Thymus (tissue), 11 donors: ENCODE results near the gene AARS2. TPM values are rescaled to one million over a fixed set of nuclear protein-coding genes. Genes with fewer than 3 reads are reported as not detected.
"Not testable (repeated sequence)": the region's sequence is repeated elsewhere in the genome, so short reads cannot be mapped to it uniquely, and the experiment has no call there.

Experiments used
- DNase-seq, 9 donors: peaks; one replicate each; pipeline ENCODE4 v3.0.0-alpha.2; 2013; ENCODE audit warnings: low spot score in 9 of 9, low read depth in 6 of 9, missing footprints in 1 of 9
- H3K27ac ChIP-seq, 2 donors: one replicate each; pipeline ENCODE4 v1.5.1; 2013; ENCODE audit warnings: control low read depth in 1 of 2, low read depth in 1 of 2, low read length in 1 of 2, mild to moderate bottlenecking in 1 of 2, moderate library complexity in 1 of 2
- H3K27me3 ChIP-seq, 2 donors: one replicate each; pipeline ENCODE4 v1.5.1; 2013; ENCODE audit warnings: low read length in 1 of 2; ENCODE audit not compliant: control insufficient read depth in 2 of 2, insufficient read depth in 1 of 2
- H3K36me3 ChIP-seq, 2 donors: one replicate each; pipeline ENCODE4 v1.5.1; 2013; ENCODE audit warnings: low read length in 1 of 2, mild to moderate bottlenecking in 1 of 2, moderate library complexity in 1 of 2; ENCODE audit not compliant: control insufficient read depth in 2 of 2, insufficient read depth in 2 of 2
- H3K4me1 ChIP-seq, 2 donors: one replicate each; pipeline ENCODE4 v1.5.1; 2013; ENCODE audit warnings: low read length in 2 of 2; ENCODE audit not compliant: control insufficient read depth in 2 of 2, insufficient read depth in 2 of 2
- H3K4me3 ChIP-seq, 2 donors: one replicate each; pipeline ENCODE4 v1.5.1; 2013; ENCODE audit warnings: low read length in 2 of 2, control low read depth in 1 of 2, mild to moderate bottlenecking in 1 of 2
- H3K9me3 ChIP-seq, 2 donors: one replicate each; pipeline ENCODE4 v1.5.1; 2013; ENCODE audit warnings: low read length in 1 of 2, mild to moderate bottlenecking in 1 of 2; ENCODE audit not compliant: control insufficient read depth in 2 of 2, insufficient read depth in 1 of 2
- WGBS: extraction: QIAGEN DNeasy Blood & Tissue Kit; methylation state at CpG from one replicate; pipeline ENCODE4 v1.1.7; 2013; 5-methylcytosine and 5-hydroxymethylcytosine counted together
- polyA plus RNA-seq: library from polyadenylated mRNA; stranded (reverse); fragments of 200-250 nt; gene quantifications from one replicate; pipeline ENCODE4 v1.2.3, GENCODE V29; 2013
- total RNA-seq: library from RNA; stranded (reverse); fragments of 120-200 nt; gene quantifications from one replicate; pipeline ENCODE4 v1.2.4, GENCODE V29; 2013
- donor health status: healthy.

Gene AARS2
- total and polyA plus RNA-seq, 2 donors, result 5.6 to 9.8 TPM

DNA sequence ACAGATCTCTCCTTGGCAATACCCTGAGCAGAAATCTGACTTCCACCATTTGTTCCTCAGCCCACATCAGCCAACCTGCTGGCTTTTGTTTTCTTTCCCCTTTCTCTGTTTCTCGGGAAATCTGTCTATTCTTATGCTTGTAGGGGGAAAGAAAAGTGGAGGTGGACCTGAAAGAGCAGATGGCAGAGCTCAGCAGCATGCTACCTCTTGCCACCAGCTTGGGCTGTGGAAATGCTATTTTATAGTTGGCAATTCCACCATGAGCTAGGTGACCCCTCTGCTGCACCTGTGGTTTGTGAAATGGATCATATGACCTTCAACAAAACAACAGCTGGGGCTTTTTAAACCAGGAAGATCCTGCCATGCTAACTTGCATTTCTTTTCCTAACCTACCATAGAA lies 22.5 kb upstream of the AARS2 start:
- Histone ChIP-seq H3K27ac (no peak overlapping the region), H3K27me3 (peaks cover 0 to 19% of the 10 kb centered on the region in 2 donors), H3K9me3 (no peaks in the 10 kb centered on the region), H3K4me3 (no peak overlapping the region), H3K4me1 (no peaks in the 10 kb centered on the region), H3K36me3 (no peaks in the 10 kb centered on the region)
- no peak for DNase-seq
- 93% methylated on average over 1 of the region's 1 CpG for WGBS

DNA sequence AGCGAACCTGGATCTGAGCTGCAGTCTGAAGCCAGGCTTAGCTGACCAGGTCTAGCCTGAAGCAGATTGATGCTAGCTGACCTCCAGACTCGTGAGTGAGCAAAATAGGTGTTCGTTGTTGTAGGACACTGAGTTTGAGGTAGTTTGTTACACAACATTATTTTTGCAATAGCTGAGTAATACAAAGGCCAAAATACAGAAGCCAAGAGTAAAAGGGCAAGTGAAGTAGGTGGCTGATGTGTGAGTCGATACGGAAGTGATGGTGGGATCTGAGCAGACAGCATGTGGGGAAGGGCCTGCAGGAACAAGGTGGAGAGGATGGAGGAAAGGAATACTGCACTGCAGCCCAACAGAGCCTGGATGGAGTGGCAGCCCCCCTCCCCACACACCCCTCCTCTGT lies 20.8 kb upstream of the AARS2 start:
- DNase-seq, result no peak
- H3K27me3 ChIP-seq, result peaks cover 0 to 24% of the 10 kb centered on the region in 2 donors
- WGBS, result 93% methylated on average over 5 of the region's 5 CpGs
- no peaks in the 10 kb centered on the region for H3K4me1 ChIP-seq
- no peak overlapping the region for H3K27ac ChIP-seq
- no peaks in the 10 kb centered on the region for H3K9me3 ChIP-seq
- H3K36me3 ChIP-seq, result no peaks in the 10 kb centered on the region
- H3K4me3 ChIP-seq, result no peak overlapping the region

DNA sequence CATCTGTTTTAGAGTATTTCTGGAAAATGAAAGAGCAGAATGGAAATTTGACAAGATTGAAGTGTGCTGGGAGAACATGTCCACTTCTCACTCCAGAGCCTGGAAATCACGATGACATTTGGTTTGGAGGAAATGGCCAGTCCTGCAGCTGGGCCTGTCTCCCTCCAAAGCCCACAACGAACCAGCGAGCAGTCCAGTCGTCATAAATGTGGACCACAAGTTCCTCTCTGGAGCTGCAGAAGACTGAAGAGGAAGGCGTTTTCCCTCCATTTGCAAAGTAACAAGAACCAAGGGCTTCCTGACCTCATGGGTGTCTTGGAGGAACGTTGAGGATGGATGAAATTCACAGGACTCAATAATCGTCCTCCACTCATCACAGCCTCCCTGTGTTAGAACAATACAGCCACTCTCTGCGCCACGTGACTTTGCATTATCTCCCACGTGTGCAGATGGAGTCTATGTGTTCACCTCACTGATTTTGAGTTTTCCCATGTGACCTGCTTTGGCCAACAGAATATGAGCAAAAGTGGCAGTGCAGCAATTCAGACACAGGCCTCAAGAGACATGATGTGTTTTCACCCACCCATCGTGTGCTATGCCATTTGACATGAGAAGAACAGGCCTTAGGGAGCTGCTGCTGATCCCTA lies 20.2 kb upstream of the AARS2 start:
- Histone ChIP-seq H3K27me3 (peaks cover 0 to 24% of the 10 kb centered on the region in 2 donors), H3K4me3 (no peak overlapping the region), H3K9me3 (no peaks in the 10 kb centered on the region), H3K27ac (no peak overlapping the region), H3K4me1 (no peaks in the 10 kb centered on the region), H3K36me3 (no peaks in the 10 kb centered on the region)
- no peak for DNase-seq
- WGBS, result 54% methylated on average over 11 of the region's 11 CpGs

GRCh38 chr6:44332585-44332984 lies 19.4 kb upstream of the AARS2 start:
- no peak for DNase-seq
- no peaks in the 10 kb centered on the region for H3K4me1 ChIP-seq
- H3K36me3 ChIP-seq, result no peaks in the 10 kb centered on the region
- WGBS, result 95% methylated on average over 7 of the region's 7 CpGs
- no peaks in the 10 kb centered on the region for H3K9me3 ChIP-seq
- no peak overlapping the region for H3K4me3 ChIP-seq
- peaks cover 2 to 32% of the 10 kb centered on the region in 2 donors for H3K27me3 ChIP-seq
- H3K27ac ChIP-seq, result no peak overlapping the region

DNA sequence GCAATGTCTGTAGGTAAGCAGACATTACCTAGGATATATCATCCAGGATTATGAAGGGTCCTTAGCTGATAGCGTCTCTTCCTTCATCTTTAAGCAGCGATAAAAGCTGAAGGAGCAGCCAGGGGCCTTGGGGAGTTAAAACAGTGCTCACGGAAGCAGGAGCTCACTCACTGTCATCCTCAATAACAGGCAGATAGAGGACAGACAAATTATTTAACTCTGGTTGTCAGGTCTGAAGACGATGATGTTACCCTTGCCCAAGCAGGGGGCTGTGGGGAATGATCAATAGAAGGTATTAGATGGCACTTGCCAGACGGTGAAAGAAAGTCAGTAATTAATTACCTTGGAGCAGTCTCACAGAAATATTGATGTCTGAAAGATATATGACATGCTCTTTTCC lies 16.7 kb upstream of the AARS2 start:
- no peak for DNase-seq
- peaks cover 2 to 40% of the 10 kb centered on the region in 2 donors for H3K27me3 ChIP-seq
- H3K36me3 ChIP-seq, result no peaks in the 10 kb centered on the region
- H3K4me1 ChIP-seq, result no peaks in the 10 kb centered on the region
- WGBS, result 77% methylated on average over 5 of the region's 5 CpGs
- no peak overlapping the region for H3K27ac ChIP-seq
- no peak overlapping the region for H3K4me3 ChIP-seq
- no peaks in the 10 kb centered on the region for H3K9me3 ChIP-seq

DNA sequence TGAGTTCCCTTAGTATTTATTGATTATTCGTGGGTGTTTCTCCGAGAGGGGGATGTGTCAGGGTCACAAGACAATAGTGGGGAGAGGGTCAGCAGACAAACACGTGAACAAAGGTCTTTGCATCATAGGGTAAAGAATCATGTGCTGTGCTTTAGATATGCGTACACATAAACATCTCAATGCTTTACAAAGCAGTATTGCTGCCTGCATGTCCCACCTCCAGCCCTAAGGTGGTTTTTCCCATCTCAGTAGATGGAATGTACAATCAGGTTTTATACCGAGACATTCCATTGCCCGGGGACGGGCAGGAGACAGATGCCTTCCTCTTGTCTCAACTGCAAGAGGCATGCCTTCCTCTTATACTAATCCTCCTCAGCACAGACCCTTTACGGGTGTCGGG lies 15.1 kb upstream of the AARS2 start:
- H3K27me3 ChIP-seq, result peaks cover 2 to 40% of the 10 kb centered on the region in 2 donors
- H3K9me3 ChIP-seq, DNase-seq: not testable (repeated sequence)

GRCh38 chr6:44327760-44328159 lies 14.6 kb upstream of the AARS2 start:
- Histone ChIP-seq H3K27ac (no peak overlapping the region), H3K9me3 (no peaks in the 10 kb centered on the region), H3K4me1 (no peaks in the 10 kb centered on the region), H3K27me3 (peaks cover 2 to 40% of the 10 kb centered on the region in 2 donors), H3K4me3 (no peak overlapping the region), H3K36me3 (no peaks in the 10 kb centered on the region)
- DNase-seq, result no peak
- WGBS, result 83% methylated on average over 2 of the region's 2 CpGs

More for the DNA sequence above, 15.1 kb upstream of the AARS2 start:
- 62% methylated on average over 7 of the region's 9 CpGs for WGBS
- H3K27ac ChIP-seq, H3K4me3 ChIP-seq, H3K36me3 ChIP-seq, H3K4me1 ChIP-seq: not testable (repeated sequence)

GRCh38 chr6:44327096-44327495 lies 13.9 kb upstream of the AARS2 start:
- no peaks in the 10 kb centered on the region for H3K36me3 ChIP-seq
- H3K9me3 ChIP-seq, result no peaks in the 10 kb centered on the region
- H3K4me1 ChIP-seq, result no peaks in the 10 kb centered on the region
- no peak for DNase-seq
- no peak overlapping the region for H3K27ac ChIP-seq
- H3K27me3 ChIP-seq, result peaks cover 2 to 38% of the 10 kb centered on the region in 2 donors
- H3K4me3 ChIP-seq, result no peak overlapping the region

GRCh38 chr6:44321210-44321609 lies 8.1 kb upstream of the AARS2 start:
- Histone ChIP-seq H3K36me3 (no peaks in the 10 kb centered on the region), H3K9me3 (no peaks in the 10 kb centered on the region), H3K27me3 (peaks cover 5 to 26% of the 10 kb centered on the region in 2 donors), H3K4me1 (no peaks in the 10 kb centered on the region), H3K4me3 (no peak overlapping the region), H3K27ac (no peak overlapping the region)
- no peak for DNase-seq
- 96% methylated on average over 3 of the region's 3 CpGs for WGBS
